Pancreas (tissue), 10 donors: Measurements from ENCODE around the gene CUX1. TPM values are rescaled to one million over a fixed set of nuclear protein-coding genes. Genes with fewer than 3 reads are reported as not detected.
A peak's percentile ranks its signal among the peaks of the same experiment; 100 is the strongest.

Experiments used
- ATAC-seq, 4 donors: fragments of 200-7000 bp; cut with Tn5 transposase; one replicate each; pipeline versions ENCODE4 v1.8.0 to v1.9.1; 2020; ENCODE audit warnings: mild to moderate bottlenecking in 4 of 4, moderate library complexity in 4 of 4
- DNase-seq, 6 donors: peaks; one replicate each; pipeline ENCODE4 v3.0.0-alpha.2; 2020
- FAIRE-seq: peaks from 2 replicates; lab custom pipeline; 2012; peaks lifted over from hg19 to GRCh38; lab: Jason Lieb, UNC
- H3K27ac ChIP-seq, 4 donors: fragments of 200-600 bp; sonication (generic); 1 replicate in 3 of 4; 2 replicates in 1 of 4; pipeline versions ENCODE4 v1.5.0 to v1.8.0; 2020
- H3K27me3 ChIP-seq, 4 donors: fragments of 200-600 bp; one replicate each; pipeline ENCODE4 v1.8.0; 2021
- H3K36me3 ChIP-seq, 3 donors: fragments of 200-600 bp; sonication (generic) in 1 of 3; one replicate each; pipeline versions ENCODE4 v1.5.0 to v1.8.0; 2020 to 2021
- H3K4me1 ChIP-seq, 3 donors: fragments of 200-600 bp; one replicate each; pipeline ENCODE4 v1.8.0; 2021
- H3K4me3 ChIP-seq, 4 donors: fragments of 200-600 bp; sonication (generic) in 2 of 4; one replicate each; pipeline versions ENCODE4 v1.5.0 to v1.8.0; 2020 to 2021
- H3K9me3 ChIP-seq, 4 donors: fragments of 200-600 bp; one replicate each; pipeline ENCODE4 v1.8.0; 2021
- CTCF ChIP-seq, 4 donors: fragments of 200-600 bp; sonication (generic) in 3 of 4; IDR thresholded peaks; one replicate each; pipeline versions ENCODE4 v1.5.0 to v1.8.0; 2021; ENCODE audit warnings: antibody characterized with exemption in 4 of 4
- WGBS, 2 donors: extraction: QIAGEN DNeasy Blood & Tissue Kit; methylation state at CpG; one replicate each; pipeline ENCODE4 v1.1.7; 2013; 5-methylcytosine and 5-hydroxymethylcytosine counted together
- intact Hi-C, 3 donors: fragments of 100-400 bp; cut with DNase I; formaldehyde crosslinking; loops; one replicate each; pipeline versions ENCODE4 v1.11.1 to v1.14.2; 2022
- polyA plus RNA-seq, 2 donors: library from polyadenylated mRNA; stranded (reverse); fragments of 200-250 nt; gene quantifications; one replicate each; pipeline ENCODE4 v1.2.3, GENCODE V29; 2013
- total RNA-seq, 6 donors: library from RNA; stranded (reverse); fragmentation: NEBNext Ultra II Directional in 4 of 6; extraction: Animal tissue kit (Norgen Biotek cat#: 25700) in 4 of 6; gene quantifications; one replicate each; pipeline versions ENCODE4 v1.2.1 to v1.2.4, GENCODE V29; 2021 to 2023
- donor health status: healthy with polysubstance abuse.
- donor health status: DM: no; HTN: no; CAD: no; lungs with moderate emphysema.
- donor health status: DM: no; HTN: no; CAD: no.
- donor health status: control.
- donor health status: control.
- donor health status: Bipolar disorder and iron deficiency.
- donor health status: DM: yes; HTN: yes; CAD: no.
- donor health status: DM: no; HTN: no; CAD: no.
- donor health status: DM: no; HTN: no; CAD: no.
- donor health status: DM: yes; HTN: yes; CAD: no.

CUX1 gene
- total and polyA plus RNA-seq, 8 donors: 18.9 to 61.2 (median 45.1) TPM

- Histone ChIP-seq H3K9me3 (no peaks in the 10 kb centered on the region), H3K4me1 (no peaks in the 10 kb centered on the region), H3K36me3 (peaks cover 0 to 9% (median 3%) of the 10 kb centered on the region in 3 donors), H3K27ac (no peak overlapping the region), H3K27me3 (no peaks in the 10 kb centered on the region), H3K4me3 (no peak overlapping the region)
- ATAC-seq (no peak), DNase-seq (peak in 1 of 6 donors; percentile 12), FAIRE-seq (no peak)
- no peak for TF ChIP-seq CTCF (IDR thresholded peaks at IDR 0.05)
- 89 to 91% methylated on average over 8 of the region's 8 CpGs for WGBS, 2 donors
- intact Hi-C loops: loop anchor here in 1 of 3 donors (10.0 kb wide), 1 partner anchor 567 kb away; no protein-coding TSS in a partner anchor
These were observed 424.0 kb downstream of the CUX1 start for GRCh38 chr7:102241431-102241830.

- H3K27ac ChIP-seq: no peak overlapping the region
- TF ChIP-seq CTCF (IDR thresholded peaks at IDR 0.05): no peak
- H3K36me3 ChIP-seq: peaks cover 0 to 5% (median 3%) of the 10 kb centered on the region in 3 donors
- H3K27me3 ChIP-seq: no peaks in the 10 kb centered on the region
- intact Hi-C loops: loop anchor here in 1 of 3 donors (10.0 kb wide), 1 partner anchor 570 kb away; no protein-coding TSS in a partner anchor
- no peak for ATAC-seq
- no peak for FAIRE-seq
- 60 to 67% methylated on average over 4 of the region's 4 CpGs for WGBS, 2 donors
- H3K4me3 ChIP-seq: no peak overlapping the region
- H3K4me1 ChIP-seq: no peaks in the 10 kb centered on the region
- no peaks in the 10 kb centered on the region for H3K9me3 ChIP-seq
- peak in 1 of 6 donors; percentile 9 for DNase-seq
These were observed 427.2 kb downstream of the CUX1 start for GRCh38 chr7:102244601-102245000.

GRCh38 chr7:102248081-102248455 is 430.6 kb downstream of the CUX1 start:
- no peak for TF ChIP-seq CTCF (IDR thresholded peaks at IDR 0.05)
- H3K4me3 ChIP-seq: no peak overlapping the region
- intact Hi-C loops: loop anchor here in 1 of 3 donors (10.0 kb wide), 1 partner anchor 573 kb away; no protein-coding TSS in a partner anchor
- DNase-seq (no peak), ATAC-seq (no peak), FAIRE-seq (no peak)
- 94 to 95% methylated on average over 14 of the region's 14 CpGs for WGBS, 2 donors
- H3K36me3 ChIP-seq: no peaks in the 10 kb centered on the region
- H3K27ac ChIP-seq: no peak overlapping the region
- H3K9me3 ChIP-seq: no peaks in the 10 kb centered on the region
- H3K4me1 ChIP-seq: peaks cover 0 to 4% (median 4%) of the 10 kb centered on the region in 3 donors
- no peaks in the 10 kb centered on the region for H3K27me3 ChIP-seq

- no peak overlapping the region for H3K4me3 ChIP-seq
- no peak for TF ChIP-seq CTCF (IDR thresholded peaks at IDR 0.05)
- peaks cover 6 to 10% (median 9%) of the 10 kb centered on the region in 3 donors for H3K4me1 ChIP-seq
- no peaks in the 10 kb centered on the region for H3K36me3 ChIP-seq
- H3K27ac ChIP-seq: no peak overlapping the region
- 92 to 93% methylated on average over 104 to 117 of the region's 117 CpGs for WGBS, 2 donors
- DNase-seq (peak in 1 of 6 donors; percentile 62), FAIRE-seq (no peak), ATAC-seq (no peak)
- no peaks in the 10 kb centered on the region for H3K27me3 ChIP-seq
- H3K9me3 ChIP-seq: no peaks in the 10 kb centered on the region
- intact Hi-C loops: loop anchor here in 1 of 3 donors (10.0 kb wide), 1 partner anchor 574 kb away; no protein-coding TSS in a partner anchor
These were observed 431.3 kb downstream of the CUX1 start for GRCh38 chr7:102248456-102249395.
